ENCODE measurements around the gene USP32. TPM values are rescaled to one million over a fixed set of nuclear protein-coding genes. Genes with fewer than 3 reads are reported as not detected.

The USP32 gene
- polyA plus RNA-seq, 1 experiment: 23.8 TPM

DNA sequence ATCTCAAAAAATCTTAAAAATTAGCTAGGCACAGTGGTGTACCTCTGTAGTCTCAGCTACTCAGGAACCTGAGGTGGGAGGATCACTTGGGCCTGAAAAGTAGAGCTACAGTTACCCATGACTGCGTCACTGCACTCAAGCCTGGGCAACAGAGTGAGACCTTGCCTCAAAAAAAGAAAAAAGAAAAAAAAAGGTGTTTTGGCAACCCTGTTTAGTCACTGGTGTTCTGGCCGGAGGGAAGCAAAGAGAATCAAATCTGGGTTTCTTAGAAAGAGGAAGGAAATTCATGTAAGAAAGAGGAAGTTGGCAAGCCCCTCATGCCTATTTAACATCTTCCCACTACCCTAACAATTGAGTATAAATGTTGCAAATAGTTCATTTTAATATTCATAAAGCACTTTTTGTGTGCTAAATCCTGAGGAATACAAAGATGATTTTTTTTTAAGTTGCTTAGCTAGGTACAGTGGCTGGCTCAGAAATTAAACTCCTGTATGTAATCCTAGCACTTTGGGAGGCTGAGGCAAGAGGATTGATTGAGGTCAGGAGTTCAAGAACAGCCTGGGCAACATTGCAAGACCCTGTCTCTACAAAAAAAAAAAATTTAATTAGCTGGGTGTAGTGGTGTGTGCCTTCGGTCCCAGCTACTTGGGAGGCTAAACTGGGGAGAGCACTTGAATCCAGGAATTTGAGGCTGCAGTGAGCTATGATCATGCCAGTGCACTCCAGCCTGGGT, 6.5 kb upstream of the USP32 start:
- no peak for DNase-seq (ENCODE audit: low read depth)
- Histone ChIP-seq H3K27me3 (ENCODE audit: control insufficient read depth, insufficient read depth, low read length) (no peaks in the 10 kb centered on the region), H3K36me3 (ENCODE audit: control insufficient read depth, insufficient read depth, low read length) (no peaks in the 10 kb centered on the region), H3K4me3 (ENCODE audit: low read depth, low read length) (no peak overlapping the region)
- TF ChIP-seq CTCF (IDR thresholded peaks at IDR 0.05; ENCODE audit: insufficient read depth, low read depth, low read length): no peak
- CTCF ChIA-PET: interaction anchor here (0.6 to 1.5 kb wide), 3 partner anchors 11 to 57 kb away, joined by 3 to 4 read pairs (median 4); partner anchors contain the start of gene CHCT1
- POLR2A ChIA-PET: no interaction called here

GRCh38 chr17:60396412-60396811, 4.5 kb upstream of the USP32 start:
- ChIA-PET CTCF (interaction anchor here (1.3 to 1.4 kb wide), 2 partner anchors 25 to 27 kb away, joined by 4 to 5 read pairs; no protein-coding TSS in a partner anchor), POLR2A (no interaction called here)
- TF ChIP-seq CTCF (IDR thresholded peaks at IDR 0.05; ENCODE audit: insufficient read depth, low read depth, low read length): no peak
- no peak for DNase-seq (ENCODE audit: low read depth)
- H3K27me3 ChIP-seq (ENCODE audit: control insufficient read depth, insufficient read depth, low read length): no peaks in the 10 kb centered on the region
- H3K36me3 ChIP-seq (ENCODE audit: control insufficient read depth, insufficient read depth, low read length): no peaks in the 10 kb centered on the region
- no peak overlapping the region for H3K4me3 ChIP-seq (ENCODE audit: low read depth, low read length)

DNA sequence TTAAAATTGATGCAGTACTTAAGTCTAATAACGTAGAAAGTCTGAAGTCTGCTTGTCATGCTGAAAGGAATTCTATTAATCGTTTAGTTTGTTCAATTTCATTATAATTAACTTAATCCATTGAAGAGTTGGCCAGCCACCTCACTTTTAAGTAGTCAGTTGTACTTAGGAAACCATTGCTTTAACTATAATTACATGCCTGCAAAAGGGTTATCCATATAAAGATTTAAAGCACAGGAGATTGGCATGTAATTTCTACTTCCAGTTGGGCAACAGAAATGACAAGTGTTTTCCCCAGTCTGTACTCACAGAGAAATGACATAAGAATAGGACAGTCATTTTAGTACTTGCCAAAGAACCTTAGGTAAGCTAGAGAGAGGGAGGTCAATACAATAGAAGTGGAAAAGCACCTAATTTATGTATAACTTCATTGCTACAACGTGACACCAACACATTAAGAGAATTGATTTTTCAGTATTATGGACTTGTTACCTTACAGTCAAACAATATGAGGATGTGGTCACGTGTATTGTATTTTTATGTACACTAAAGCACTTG, 3.7 kb upstream of the USP32 start:
- Histone ChIP-seq H3K36me3 (ENCODE audit: control insufficient read depth, insufficient read depth, low read length) (no peaks in the 10 kb centered on the region), H3K4me3 (ENCODE audit: low read depth, low read length) (no peak overlapping the region), H3K27me3 (ENCODE audit: control insufficient read depth, insufficient read depth, low read length) (no peaks in the 10 kb centered on the region)
- TF ChIP-seq CTCF (IDR thresholded peaks at IDR 0.05; ENCODE audit: insufficient read depth, low read depth, low read length): no peak
- ChIA-PET CTCF (no interaction called here), POLR2A (no interaction called here)
- no peak for DNase-seq (ENCODE audit: low read depth)

- no peak overlapping the region for H3K4me3 ChIP-seq (ENCODE audit: low read depth, low read length)
- CTCF ChIA-PET: no interaction called here
- H3K36me3 ChIP-seq (ENCODE audit: control insufficient read depth, insufficient read depth, low read length): no peaks in the 10 kb centered on the region
- H3K27me3 ChIP-seq (ENCODE audit: control insufficient read depth, insufficient read depth, low read length): no peaks in the 10 kb centered on the region
- POLR2A ChIA-PET: no interaction called here
- no peak for TF ChIP-seq CTCF (IDR thresholded peaks at IDR 0.05; ENCODE audit: insufficient read depth, low read depth, low read length)
- no peak for DNase-seq (ENCODE audit: low read depth)
These were observed 2.1 kb upstream of the USP32 start for GRCh38 chr17:60393840-60394723.
